Kidney glomerular epithelial cell (primary cell): ENCODE results near the gene UPF1.

ENCODE experiments used
- DNase-seq: peaks from one replicate; lab custom pipeline; 2025; lab: John Stamatoyannopoulos, UW

UPF1 gene

DNA sequence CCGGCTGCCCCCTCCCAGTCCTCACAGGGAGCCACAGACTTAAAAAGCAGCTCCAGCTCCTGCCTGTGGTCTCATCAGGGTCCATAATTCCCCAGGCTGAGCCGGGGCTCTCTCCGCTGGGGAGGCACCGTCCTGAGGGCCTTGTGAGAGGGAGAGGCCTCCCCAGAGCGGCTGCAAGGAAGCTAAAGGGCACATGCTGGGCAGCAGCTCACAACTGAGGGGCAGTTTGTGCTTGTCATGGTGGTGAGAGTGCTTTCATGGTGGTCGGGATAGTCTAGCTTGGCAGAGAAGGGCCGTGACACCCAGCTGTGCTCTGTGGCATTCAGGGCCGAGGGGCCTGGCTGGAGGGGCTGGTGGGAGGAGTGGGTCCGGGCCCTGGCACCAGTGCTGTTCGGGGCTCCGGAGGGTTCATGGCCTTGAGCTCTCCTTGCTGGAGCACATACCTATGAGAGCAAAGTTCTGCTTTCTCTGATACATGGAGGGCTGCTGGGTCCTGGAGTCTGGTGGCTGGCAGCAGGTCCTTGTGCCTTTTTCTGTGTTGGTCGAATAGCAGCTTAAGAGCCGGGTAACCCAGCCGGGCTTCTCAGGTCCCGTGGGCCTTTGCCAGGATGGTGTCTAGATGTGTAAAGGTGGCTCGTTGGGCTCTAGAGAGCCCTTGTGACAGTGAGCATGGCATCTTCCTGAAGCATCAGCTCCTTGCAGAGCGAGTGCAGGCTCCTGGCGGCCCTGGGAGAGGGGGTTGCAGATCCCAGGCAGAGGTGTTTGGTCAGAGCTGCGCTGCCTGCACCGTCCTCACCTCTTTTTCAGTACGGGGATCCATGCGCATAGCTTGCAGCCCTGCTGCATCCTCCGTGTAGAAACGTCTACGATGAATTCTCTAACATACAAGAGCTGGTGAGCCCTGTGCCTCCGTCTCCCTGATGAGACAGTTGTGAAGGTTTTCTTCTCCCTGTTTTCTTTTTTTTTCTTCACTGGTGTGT lies 8.8 kb downstream of the UPF1 start:
- DNase-seq, result no peak

DNA sequence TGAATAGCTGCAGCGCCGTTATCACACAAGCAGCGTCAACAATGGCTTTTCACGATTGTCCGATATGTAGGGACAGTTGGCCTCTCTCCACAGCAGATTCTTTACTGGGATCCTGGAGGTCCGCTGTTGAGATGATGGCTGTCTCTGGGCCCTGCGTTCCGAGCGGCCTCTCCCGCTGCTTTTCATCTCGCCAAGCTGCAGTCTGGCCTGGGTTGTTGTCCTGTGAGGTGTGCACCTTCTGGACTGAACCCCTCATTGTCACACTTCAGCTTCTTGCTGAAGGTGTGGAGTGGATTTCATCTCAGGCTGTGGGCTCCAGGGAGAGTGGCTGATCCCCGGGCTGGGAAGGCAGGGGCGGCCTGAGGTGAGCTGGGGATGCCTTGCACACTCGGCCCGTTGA lies 9.6 kb downstream of the UPF1 start:
- DNase-seq, result no peak

DNA sequence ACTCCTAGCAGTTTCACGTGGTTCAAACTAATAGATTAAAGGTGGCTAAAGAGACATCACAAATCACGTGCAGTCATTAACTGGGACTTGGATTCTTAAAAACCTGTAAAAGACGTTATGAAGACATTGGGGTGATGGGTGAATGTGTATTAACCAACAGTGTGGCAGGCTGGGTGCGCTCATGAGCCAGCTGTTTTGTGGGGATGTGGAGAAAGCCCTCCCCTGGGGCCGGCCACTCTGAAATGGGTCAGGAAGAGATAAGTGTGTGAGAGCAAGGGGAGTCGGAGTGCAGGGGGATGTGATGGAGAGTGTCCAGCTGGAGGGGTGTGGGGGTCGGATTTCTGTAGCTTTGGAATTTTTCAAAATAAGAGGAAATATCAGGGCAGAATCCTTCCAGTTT lies 10.4 kb downstream of the UPF1 start:
- no peak for DNase-seq

DNA sequence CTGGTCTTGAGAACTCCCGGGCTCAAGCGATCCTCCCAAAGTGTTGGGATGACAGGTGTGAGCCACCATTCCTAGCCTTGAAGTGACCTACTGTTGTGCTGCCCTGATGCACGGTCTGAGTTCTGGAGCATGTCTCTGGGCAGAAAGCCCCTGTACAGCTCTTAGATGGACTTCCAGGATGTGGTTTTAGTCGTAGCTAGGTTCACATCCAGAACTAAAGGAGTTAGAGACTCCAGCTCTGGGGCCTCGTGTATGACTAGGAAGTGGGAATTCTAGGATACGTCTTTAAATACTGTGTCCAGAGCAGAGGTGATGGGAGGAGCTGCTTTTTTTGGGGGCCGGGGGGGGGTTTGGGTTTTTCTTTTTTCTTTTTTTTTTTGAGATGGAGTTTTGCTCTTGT lies 12.2 kb downstream of the UPF1 start:
- no peak for DNase-seq

DNA sequence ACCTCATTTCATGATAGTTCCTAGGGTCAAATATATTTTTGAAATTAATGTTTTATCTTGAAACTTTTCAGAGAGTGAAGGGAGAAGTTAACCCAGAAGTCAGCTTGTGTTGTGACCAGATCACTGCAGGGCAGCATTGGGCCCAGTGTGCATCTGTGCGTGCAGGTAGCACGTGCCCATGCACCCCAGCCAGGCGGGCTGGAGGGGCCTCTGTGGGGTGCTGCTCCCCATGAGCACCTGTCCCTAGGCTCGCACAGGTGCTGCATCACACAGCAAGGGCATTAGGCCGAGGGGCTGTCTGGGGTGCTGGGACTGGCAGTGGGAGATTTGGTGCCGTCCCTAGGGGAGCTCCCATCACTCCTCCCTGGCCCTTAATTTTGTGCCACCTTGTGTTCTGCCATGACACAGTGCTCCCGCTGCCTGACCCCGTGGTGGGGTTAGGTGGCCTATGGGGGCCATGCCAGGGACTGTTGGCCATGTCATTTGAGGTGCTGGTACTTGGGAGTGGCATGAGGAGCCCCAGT lies 13.1 kb downstream of the UPF1 start:
- no peak for DNase-seq

DNA sequence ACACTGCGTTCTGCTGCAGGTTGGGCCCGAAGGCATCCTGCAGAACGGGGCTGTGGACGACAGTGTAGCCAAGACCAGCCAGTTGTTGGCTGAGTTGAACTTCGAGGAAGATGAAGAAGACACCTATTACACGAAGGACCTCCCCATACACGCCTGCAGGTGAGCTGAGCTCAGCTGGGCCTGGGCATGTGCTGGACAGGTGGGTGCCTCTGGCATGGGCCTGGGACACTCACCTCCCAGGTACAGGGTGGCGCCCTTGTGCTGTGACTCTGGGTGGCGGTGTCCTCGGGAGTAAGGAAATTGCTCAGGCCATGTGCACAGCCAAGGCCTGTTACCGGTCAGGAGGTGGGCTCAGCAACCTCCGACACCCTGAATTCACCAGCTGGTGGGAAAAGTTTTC lies 14.2 kb downstream of the UPF1 start:
- no peak for DNase-seq

- peak; percentile 50 for DNase-seq
These were observed 15.2 kb downstream of the UPF1 start for GRCh38 chr19:18846862-18847548.

GRCh38 chr19:18847549-18848463 lies 16.0 kb downstream of the UPF1 start:
- no peak for DNase-seq

- DNase-seq, result no peak
These were observed 17.3 kb downstream of the UPF1 start for GRCh38 chr19:18848878-18849661.

DNA sequence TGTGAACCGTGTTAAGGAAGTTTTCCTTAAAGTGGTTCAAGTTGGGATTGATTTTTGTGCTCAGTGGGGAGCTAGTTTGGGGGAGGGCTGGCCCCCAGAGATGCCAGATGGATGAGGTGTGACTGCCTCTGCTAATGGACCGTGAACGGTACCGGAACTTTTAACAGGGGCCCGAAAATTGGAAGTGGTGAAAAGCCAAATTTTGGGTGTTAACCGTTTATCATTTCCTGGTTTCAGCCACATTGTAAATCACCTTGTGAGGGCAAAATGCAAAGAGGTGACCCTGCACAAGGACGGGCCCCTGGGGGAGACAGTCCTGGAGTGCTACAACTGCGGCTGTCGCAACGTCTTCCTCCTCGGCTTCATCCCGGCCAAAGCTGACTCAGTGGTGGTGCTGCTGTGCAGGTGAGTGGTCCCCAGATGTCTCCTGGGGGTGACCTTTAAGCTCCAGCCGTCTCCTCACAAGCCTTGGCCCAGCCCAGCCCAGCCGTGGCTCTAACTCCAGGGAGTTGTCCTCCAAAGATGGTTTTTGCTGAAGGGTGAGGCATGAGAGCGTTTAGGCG lies 18.2 kb downstream of the UPF1 start:
- DNase-seq, result no peak

DNA sequence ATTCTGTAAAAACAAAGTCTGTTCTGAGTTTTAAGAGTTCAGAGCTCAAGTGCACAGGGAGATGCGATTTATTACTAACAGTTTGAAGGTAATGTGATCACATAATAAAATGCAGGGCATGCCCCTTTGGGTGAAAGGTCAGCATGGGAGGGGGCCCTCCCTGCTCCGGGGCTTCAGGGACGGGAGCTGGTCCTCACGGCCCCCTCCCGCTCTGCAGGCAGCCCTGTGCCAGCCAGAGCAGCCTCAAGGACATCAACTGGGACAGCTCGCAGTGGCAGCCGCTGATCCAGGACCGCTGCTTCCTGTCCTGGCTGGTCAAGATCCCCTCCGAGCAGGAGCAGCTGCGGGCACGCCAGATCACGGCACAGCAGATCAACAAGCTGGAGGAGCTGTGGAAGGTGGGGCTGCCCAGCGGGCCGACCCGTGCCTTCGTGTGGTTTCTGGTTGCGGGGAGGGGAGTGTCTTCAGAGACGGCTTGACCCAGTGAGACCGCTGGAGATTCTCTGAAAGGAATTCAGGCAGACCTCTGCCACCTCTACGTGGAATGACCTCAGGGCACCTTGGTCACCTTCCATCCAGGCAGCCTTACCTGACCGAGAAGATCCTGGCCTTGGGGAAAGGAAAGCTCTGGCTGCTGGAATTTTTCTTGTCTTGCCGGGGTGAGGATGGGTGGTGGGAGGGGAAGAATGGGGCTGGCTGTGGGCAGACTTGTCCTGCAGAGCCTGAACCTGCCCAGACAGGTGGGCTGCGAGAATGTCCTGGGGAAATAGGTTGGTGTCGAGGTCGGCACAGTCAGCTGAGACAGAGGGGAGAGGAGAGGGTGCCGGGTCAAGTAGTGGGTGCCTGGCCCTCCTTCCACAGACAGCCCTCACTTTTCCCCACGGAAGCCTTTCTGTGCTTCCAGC lies 19.0 kb downstream of the UPF1 start:
- no peak for DNase-seq

DNA sequence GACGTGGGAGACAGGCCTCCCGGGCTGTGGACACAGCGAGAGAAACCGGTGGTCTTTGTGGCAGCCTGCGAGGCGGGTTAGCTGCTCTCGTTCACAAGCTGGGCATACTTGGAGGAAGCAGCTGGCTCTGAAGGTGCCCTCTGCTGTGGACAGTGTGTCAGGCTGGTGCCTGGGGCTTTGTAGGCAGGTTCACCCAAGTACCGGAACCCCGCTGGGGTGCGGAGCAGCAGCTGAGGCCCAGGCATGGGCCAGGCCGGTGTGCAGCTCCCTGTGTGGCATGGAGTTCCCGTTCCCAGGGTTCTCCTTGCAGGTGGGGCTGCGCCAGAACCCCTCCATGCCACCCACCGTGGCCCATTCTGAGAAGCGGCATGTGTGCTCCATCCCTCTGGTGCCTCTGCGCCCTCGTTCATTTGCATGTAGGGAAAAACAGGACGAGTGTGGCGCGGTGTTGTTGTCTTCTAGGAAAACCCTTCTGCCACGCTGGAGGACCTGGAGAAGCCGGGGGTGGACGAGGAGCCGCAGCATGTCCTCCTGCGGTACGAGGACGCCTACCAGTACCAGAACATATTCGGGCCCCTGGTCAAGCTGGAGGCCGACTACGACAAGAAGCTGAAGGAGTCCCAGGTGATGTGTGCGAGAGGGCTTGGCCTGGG lies 20.0 kb downstream of the UPF1 start:
- DNase-seq, result no peak

- no peak for DNase-seq
These were observed 20.9 kb downstream of the UPF1 start for GRCh38 chr19:18852648-18853047.

GRCh38 chr19:18853755-18854427 lies 22.1 kb downstream of the UPF1 start:
- DNase-seq, result no peak

GRCh38 chr19:18854982-18855381 lies 23.2 kb downstream of the UPF1 start:
- no peak for DNase-seq

- no peak for DNase-seq
These were observed 24.1 kb downstream of the UPF1 start for GRCh38 chr19:18855647-18856384.

DNA sequence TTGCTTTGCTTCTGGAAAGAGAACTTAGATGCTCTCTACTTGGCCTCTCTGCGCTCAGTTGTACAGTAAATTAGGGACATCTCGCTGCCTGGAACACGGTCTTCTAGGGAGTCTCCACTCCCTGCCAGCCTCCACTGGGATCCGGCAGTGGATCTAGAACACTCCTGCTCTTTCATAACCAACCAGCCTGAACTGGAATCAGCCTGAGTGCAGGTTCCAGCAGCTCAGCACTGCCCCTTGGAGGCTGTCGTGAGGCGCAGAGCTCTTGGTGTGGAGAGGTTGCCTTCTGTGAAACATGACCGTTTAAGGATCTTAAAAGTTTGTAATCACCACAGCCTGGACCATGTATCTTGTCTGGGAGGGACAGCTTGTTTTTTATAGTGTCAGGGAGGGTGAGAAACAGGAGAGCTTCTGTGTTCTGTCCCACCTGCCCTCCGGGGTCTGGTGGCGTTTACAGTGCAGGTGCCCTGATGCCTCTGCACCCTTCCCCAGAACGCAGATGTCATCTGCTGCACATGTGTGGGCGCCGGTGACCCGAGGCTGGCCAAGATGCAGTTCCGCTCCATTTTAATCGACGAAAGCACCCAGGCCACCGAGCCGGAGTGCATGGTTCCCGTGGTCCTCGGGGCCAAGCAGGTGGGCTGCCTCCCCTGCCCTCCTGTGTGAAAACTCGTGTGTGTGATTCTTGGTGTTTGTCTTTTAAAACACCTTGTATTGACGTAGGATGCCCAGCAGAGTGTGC lies 24.8 kb downstream of the UPF1 start:
- no peak for DNase-seq
